HCT116 (cell line): ENCODE measurements around the gene C1orf50. TPM values are rescaled to one million over a fixed set of nuclear protein-coding genes. Genes with fewer than 3 reads are reported as not detected.

Experiments
- ATAC-seq: fragments of 200-7000 bp; cut with Tn5 transposase; 2 replicates; pipeline ENCODE4 v1.9.1; 2020; ENCODE audit warnings: mild to moderate bottlenecking, moderate library complexity
- BruUV-seq: library from RNA; stranded (reverse); fragments of 400-500 nt; replicated peaks from 2 replicates; lab custom pipeline; 2021; lab: Mats Ljungman, UMichigan
- CTCF ChIA-PET: fragments of 300-600 bp; sonication (Branson Sonifier 250); formaldehyde crosslinking; loops from one replicate; lab custom pipeline; 2021; ENCODE audit warnings: antibody characterized with exemption; lab: Charles Lee
- POLR2A ChIA-PET: fragments of 300-600, 350-600 bp; sonication (Branson Sonifier 250); formaldehyde crosslinking; loops from one replicate; lab custom pipeline; 2021; ENCODE audit warnings: antibody characterized with exemption; lab: Charles Lee
- RAD21 ChIA-PET, 2 experiments: fragments of 300-600 bp; sonication (Branson Sonifier 250); formaldehyde crosslinking; loops; one replicate each; lab custom pipeline; 2023; ENCODE audit warnings: low total read pairs in 2 of 2; ENCODE audit not compliant: uncharacterized antibody in 2 of 2, unreplicated experiment in 2 of 2, low non-redundant PET in 1 of 2; lab: Charles Lee
- DNase-seq: peaks from one replicate; pipeline ENCODE4 v3.0.0-alpha.2; 2010; ENCODE audit warnings: low read depth, low spot score
- H2AFZ ChIP-seq: fragments of 200-600 bp; shearing (Covaris generic), sonication (generic); 2 replicates; pipeline ENCODE4 v1.6.1; 2017; ENCODE audit warnings: low read depth, mixed run types, mixed read lengths, antibody characterized with exemption, low read length; ENCODE audit not compliant: poor library complexity, severe bottlenecking
- H3K27ac ChIP-seq: 2 replicates; pipeline ENCODE4 v1.5.1; 2012; ENCODE audit warnings: low read depth, low read length
- H3K27me3 ChIP-seq: fragments of 200-600 bp; sonication (generic); 2 replicates; pipeline ENCODE4 v1.6.1; 2016; ENCODE audit warnings: mixed run types, low read length, mixed read lengths; ENCODE audit not compliant: insufficient read depth
- H3K36me3 ChIP-seq, 2 experiments: fragments of 200-500 bp in 1 of 2; fragments of 200-600 bp in 1 of 2; sonication (Bioruptor generic) in 1 of 2; sonication (generic) in 1 of 2; 2 replicates each; pipeline versions ENCODE4 v1.5.1 to v1.6.1; 2014 to 2016; ENCODE audit warnings: low read length in 2 of 2, inconsistent platforms in 1 of 2, mixed read lengths in 1 of 2, mixed run types in 1 of 2; ENCODE audit not compliant: insufficient read depth in 2 of 2, control insufficient read depth in 1 of 2
- H3K4me1 ChIP-seq, 2 experiments: fragments of 200-600 bp in 1 of 2; sonication (generic) in 1 of 2; 2 replicates each; pipeline versions ENCODE4 v1.5.1 to v1.6.1; 2012 to 2017; ENCODE audit warnings: low read length in 2 of 2, inconsistent platforms in 1 of 2, mild to moderate bottlenecking in 1 of 2, mixed read lengths in 1 of 2, mixed run types in 1 of 2, moderate library complexity in 1 of 2; ENCODE audit not compliant: insufficient read depth in 2 of 2, control insufficient read depth in 1 of 2
- H3K4me2 ChIP-seq: fragments of 200-600 bp; sonication (generic); 2 replicates; pipeline ENCODE4 v1.6.1; 2017; ENCODE audit warnings: mixed run types, low read length, mixed read lengths
- H3K4me3 ChIP-seq, 2 experiments: fragments of 200-600 bp in 1 of 2; sonication (generic) in 1 of 2; replicated peaks in 1 of 2; 2 replicates each; pipeline ENCODE4 v1.5.1; 2011 to 2016; ENCODE audit warnings: low read length in 2 of 2, control low read depth in 1 of 2, low read depth in 1 of 2, mild to moderate bottlenecking in 1 of 2, mixed read lengths in 1 of 2, mixed run types in 1 of 2
- H3K79me2 ChIP-seq: fragments of 200-600 bp; sonication (generic); 2 replicates; pipeline ENCODE4 v1.6.1; 2017; ENCODE audit warnings: mild to moderate bottlenecking, mixed run types, low read length, moderate library complexity, mixed read lengths; ENCODE audit not compliant: insufficient read depth
- H3K9ac ChIP-seq: fragments of 200-600 bp; sonication (generic); 2 replicates; pipeline ENCODE4 v1.6.1; 2016; ENCODE audit warnings: low read length, mixed read lengths
- H3K9me2 ChIP-seq: fragments of 200-600 bp; sonication (generic), shearing (Covaris generic); 2 replicates; pipeline ENCODE4 v1.6.1; 2017; ENCODE audit warnings: mixed run types, mild to moderate bottlenecking, moderate library complexity; ENCODE audit not compliant: insufficient read depth
- H3K9me3 ChIP-seq, 2 experiments: fragments of 200-500 bp in 1 of 2; fragments of 200-600 bp in 1 of 2; sonication (Bioruptor generic) in 1 of 2; sonication (generic) in 1 of 2; 2 replicates each; pipeline ENCODE4 v1.6.1; 2014 to 2017; ENCODE audit warnings: low read length in 2 of 2, mixed read lengths in 2 of 2, inconsistent platforms in 1 of 2, low read depth in 1 of 2, mild to moderate bottlenecking in 1 of 2, mixed run types in 1 of 2, moderate library complexity in 1 of 2; ENCODE audit not compliant: control insufficient read depth in 1 of 2, insufficient read depth in 1 of 2
- H4K20me1 ChIP-seq: fragments of 200-600 bp; sonication (generic), shearing (Covaris generic); 2 replicates; pipeline ENCODE4 v1.6.1; 2017; ENCODE audit warnings: mixed run types, mild to moderate bottlenecking, moderate library complexity; ENCODE audit not compliant: insufficient read depth
- CEBPB ChIP-seq: IDR thresholded peaks from 2 replicates; pipeline ENCODE4 v1.6.1; 2012; ENCODE audit warnings: low read depth
- EGR1 ChIP-seq: IDR thresholded peaks from 2 replicates; pipeline ENCODE4 v1.6.1; 2012; ENCODE audit warnings: low read depth
- EZH2 ChIP-seq: fragments of 200-600 bp; sonication (generic); IDR thresholded peaks from 2 replicates; pipeline ENCODE4 v1.6.1; 2017; ENCODE audit warnings: antibody characterized with exemption, mixed run types
- EZH2phosphoT487 ChIP-seq: fragments of 200-600 bp; IDR thresholded peaks from 2 replicates; pipeline ENCODE4 v1.6.1; 2018; ENCODE audit warnings: antibody characterized with exemption, borderline replicate concordance
- FOSL1 ChIP-seq: IDR thresholded peaks from 2 replicates; pipeline ENCODE4 v1.6.1; 2012; ENCODE audit warnings: low read depth
- POLR2A ChIP-seq: IDR thresholded peaks from 2 replicates; pipeline ENCODE4 v1.7.0; 2011; ENCODE audit warnings: borderline replicate concordance; ENCODE audit not compliant: insufficient read depth, insufficient read length; ENCODE audit errors: extremely low read depth
- POLR2AphosphoS5 ChIP-seq: IDR thresholded peaks from 2 replicates; pipeline ENCODE4 v1.6.1; 2011; ENCODE audit warnings: mild to moderate bottlenecking, low read depth, low read length, moderate library complexity
- RAD21 ChIP-seq: IDR thresholded peaks from 2 replicates; pipeline ENCODE4 v1.6.1; 2012; ENCODE audit warnings: low read depth, mild to moderate bottlenecking
- SIN3A ChIP-seq: IDR thresholded peaks from 2 replicates; pipeline ENCODE4 v1.6.1; 2012; ENCODE audit warnings: low read depth
- SP1 ChIP-seq: IDR thresholded peaks from 2 replicates; pipeline ENCODE4 v1.6.1; 2012; ENCODE audit warnings: low read depth
- TCF7L2 ChIP-seq: IDR thresholded peaks from 2 replicates; pipeline ENCODE4 v1.7.0; 2011; ENCODE audit warnings: borderline replicate concordance, inconsistent platforms; ENCODE audit not compliant: insufficient read depth, insufficient read length; ENCODE audit errors: extremely low read depth
- YY1 ChIP-seq: IDR thresholded peaks from 2 replicates; pipeline ENCODE4 v1.6.1; 2011; ENCODE audit warnings: low read length, low read depth, moderate library complexity, mild to moderate bottlenecking; ENCODE audit not compliant: insufficient replicate concordance; ENCODE audit errors: extremely low read depth
- ZBTB33 ChIP-seq: IDR thresholded peaks from 2 replicates; pipeline ENCODE4 v1.6.1; 2011; ENCODE audit warnings: mild to moderate bottlenecking, low read length, moderate library complexity; ENCODE audit not compliant: insufficient replicate concordance; ENCODE audit errors: extremely low read depth
- ZFX ChIP-seq: fragments of 450-650 bp; IDR thresholded peaks from 2 replicates; pipeline ENCODE4 v1.6.1; 2017
- intact Hi-C: fragments of 100-400 bp; cut with micrococcal nuclease; formaldehyde crosslinking; loops from 2 replicates; pipeline ENCODE4 v1.10.0; 2022
- total RNA-seq: library from RNA; stranded (reverse); gene quantifications from one replicate; pipeline ENCODE4 v1.2.1, GENCODE V29; 2021; ENCODE audit not compliant: unreplicated experiment
- TF ChIP-seq, protein P1 (sequence below): IDR thresholded peaks from 2 replicates; pipeline ENCODE4 v1.6.1; 2012
- TF ChIP-seq, protein P2 (sequence below): IDR thresholded peaks from 2 replicates; pipeline ENCODE4 v1.6.1; 2012; ENCODE audit warnings: low read depth

C1orf50 gene
- total RNA-seq, 1 experiment from 2014 or later = 5.8 TPM

DNA sequence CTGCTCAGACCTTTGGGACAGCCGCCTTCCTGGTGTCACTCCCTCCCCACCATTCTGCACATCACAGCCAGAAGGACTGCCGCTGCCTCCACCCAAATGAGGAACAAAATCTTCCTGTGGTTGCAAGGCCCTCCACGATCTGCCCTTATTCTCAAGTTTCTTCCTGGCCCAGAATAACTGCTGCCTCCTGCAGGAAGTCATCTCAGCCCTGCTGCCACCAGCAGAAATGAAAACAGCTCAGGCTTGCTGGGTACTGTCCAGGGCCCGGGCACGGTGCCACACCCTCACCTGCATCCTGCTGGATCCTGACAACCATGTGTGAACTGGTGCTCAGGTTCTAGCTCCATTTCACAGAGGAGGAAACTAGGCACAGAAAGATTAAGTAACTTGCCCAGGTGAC lies 29.8 kb upstream of the C1orf50 start:
- no TSS peak for BruUV-seq
- ChIA-PET POLR2A (no interaction called here), CTCF (interaction anchor here (0.6 kb wide), 1 partner anchor 564 kb away, joined by 3 read pairs; no protein-coding TSS in a partner anchor), RAD21 (no interaction called here)
- intact Hi-C loops = loop anchor here (10.0 kb wide), 2 partner anchors 392 to 562 kb away; no protein-coding TSS in a partner anchor
- H2AFZ ChIP-seq = no peak overlapping the region
- H3K9ac ChIP-seq = no peak overlapping the region
- ATAC-seq = no peak
- H3K27me3 ChIP-seq = no peaks in the 10 kb centered on the region
- H3K36me3 ChIP-seq = no peaks in the 10 kb centered on the region
- no peak for DNase-seq
- no peaks in the 10 kb centered on the region for H3K79me2 ChIP-seq
- H3K4me1 ChIP-seq = peaks cover 0 to 6% of the 10 kb centered on the region in 2 experiments; a peak in 3 of 4 replicates
- no peak overlapping the region for H3K27ac ChIP-seq
- H3K9me3 ChIP-seq = no peaks in the 10 kb centered on the region
- H3K9me2 ChIP-seq = no peaks in the 10 kb centered on the region
- H3K4me3 ChIP-seq = no peak overlapping the region
- no peak overlapping the region for H3K4me2 ChIP-seq
- H4K20me1 ChIP-seq = no peaks in the 10 kb centered on the region
- TF ChIP-seq POLR2A = no peak
- no peak for TF ChIP-seq SIN3A
- TF ChIP-seq CEBPB = no peak
- no peak for TF ChIP-seq SP1
- no peak for TF ChIP-seq ZBTB33
- no peak for TF ChIP-seq EZH2phosphoT487
- no peak for TF ChIP-seq ZFX
- TF ChIP-seq POLR2AphosphoS5 = no peak
- no peak for TF ChIP-seq YY1
- TF ChIP-seq, protein P1, sequence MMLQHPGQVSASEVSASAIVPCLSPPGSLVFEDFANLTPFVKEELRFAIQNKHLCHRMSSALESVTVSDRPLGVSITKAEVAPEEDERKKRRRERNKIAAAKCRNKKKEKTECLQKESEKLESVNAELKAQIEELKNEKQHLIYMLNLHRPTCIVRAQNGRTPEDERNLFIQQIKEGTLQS = no peak
- TF ChIP-seq EZH2 = no peak
- no peak for TF ChIP-seq FOSL1
- no peak for TF ChIP-seq EGR1
- no peak for TF ChIP-seq RAD21
- TF ChIP-seq, protein P2, sequence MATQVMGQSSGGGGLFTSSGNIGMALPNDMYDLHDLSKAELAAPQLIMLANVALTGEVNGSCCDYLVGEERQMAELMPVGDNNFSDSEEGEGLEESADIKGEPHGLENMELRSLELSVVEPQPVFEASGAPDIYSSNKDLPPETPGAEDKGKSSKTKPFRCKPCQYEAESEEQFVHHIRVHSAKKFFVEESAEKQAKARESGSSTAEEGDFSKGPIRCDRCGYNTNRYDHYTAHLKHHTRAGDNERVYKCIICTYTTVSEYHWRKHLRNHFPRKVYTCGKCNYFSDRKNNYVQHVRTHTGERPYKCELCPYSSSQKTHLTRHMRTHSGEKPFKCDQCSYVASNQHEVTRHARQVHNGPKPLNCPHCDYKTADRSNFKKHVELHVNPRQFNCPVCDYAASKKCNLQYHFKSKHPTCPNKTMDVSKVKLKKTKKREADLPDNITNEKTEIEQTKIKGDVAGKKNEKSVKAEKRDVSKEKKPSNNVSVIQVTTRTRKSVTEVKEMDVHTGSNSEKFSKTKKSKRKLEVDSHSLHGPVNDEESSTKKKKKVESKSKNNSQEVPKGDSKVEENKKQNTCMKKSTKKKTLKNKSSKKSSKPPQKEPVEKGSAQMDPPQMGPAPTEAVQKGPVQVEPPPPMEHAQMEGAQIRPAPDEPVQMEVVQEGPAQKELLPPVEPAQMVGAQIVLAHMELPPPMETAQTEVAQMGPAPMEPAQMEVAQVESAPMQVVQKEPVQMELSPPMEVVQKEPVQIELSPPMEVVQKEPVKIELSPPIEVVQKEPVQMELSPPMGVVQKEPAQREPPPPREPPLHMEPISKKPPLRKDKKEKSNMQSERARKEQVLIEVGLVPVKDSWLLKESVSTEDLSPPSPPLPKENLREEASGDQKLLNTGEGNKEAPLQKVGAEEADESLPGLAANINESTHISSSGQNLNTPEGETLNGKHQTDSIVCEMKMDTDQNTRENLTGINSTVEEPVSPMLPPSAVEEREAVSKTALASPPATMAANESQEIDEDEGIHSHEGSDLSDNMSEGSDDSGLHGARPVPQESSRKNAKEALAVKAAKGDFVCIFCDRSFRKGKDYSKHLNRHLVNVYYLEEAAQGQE = no peak
- no peak for TF ChIP-seq TCF7L2
